Calu3 (cell line): ENCODE measurements around the gene ABCF1. TPM values are rescaled to one million over a fixed set of nuclear protein-coding genes. Genes with fewer than 3 reads are reported as not detected.
"Not testable (repeated sequence)": the region's sequence is repeated elsewhere in the genome, so short reads cannot be mapped to it uniquely, and the experiment has no call there.

Experiments used
- Bru-seq: library from RNA; stranded (reverse); fragments of 400-500 nt; gene quantifications from one replicate; lab custom pipeline; 2021; lab: Mats Ljungman, UMichigan
- BruChase-seq, 2 experiments: library from RNA; stranded (reverse); fragments of 400-500 nt; gene quantifications; one replicate each; lab custom pipeline; 2021; lab: Mats Ljungman, UMichigan
- BruUV-seq: library from RNA; stranded (reverse); fragments of 400-500 nt; replicated peaks from 2 replicates; lab custom pipeline; 2021; lab: Mats Ljungman, UMichigan
- CTCF ChIA-PET: fragments of 300-600 bp; sonication (Branson Sonifier 250); formaldehyde crosslinking; loops from one replicate; lab custom pipeline; 2022; ENCODE audit warnings: antibody characterized with exemption; lab: Charles Lee
- DNase-seq: peaks from one replicate; pipeline ENCODE4 v3.0.0; 2022
- H3K27ac Mint-ChIP-seq: one replicate; pipeline ENCODE4 v1.8.0; 2022; ENCODE audit warnings: mixed read lengths; ENCODE audit not compliant: unreplicated experiment
- H3K27me3 Mint-ChIP-seq: one replicate; pipeline ENCODE4 v1.8.0; 2022; ENCODE audit warnings: mixed read lengths; ENCODE audit not compliant: unreplicated experiment
- H3K36me3 Mint-ChIP-seq: one replicate; pipeline ENCODE4 v1.8.0; 2022; ENCODE audit warnings: mild to moderate bottlenecking, moderate library complexity, mixed read lengths; ENCODE audit not compliant: insufficient read depth, unreplicated experiment
- H3K4me1 Mint-ChIP-seq: one replicate; pipeline ENCODE4 v1.8.0; 2022; ENCODE audit warnings: mild to moderate bottlenecking, low read depth, mixed read lengths; ENCODE audit not compliant: unreplicated experiment
- H3K4me3 Mint-ChIP-seq: one replicate; pipeline ENCODE4 v1.8.0; 2022; ENCODE audit warnings: mild to moderate bottlenecking, low read depth, moderate library complexity, mixed read lengths; ENCODE audit not compliant: unreplicated experiment
- H3K9me3 Mint-ChIP-seq: one replicate; pipeline ENCODE4 v1.8.0; 2022; ENCODE audit warnings: low read depth, mixed read lengths; ENCODE audit not compliant: unreplicated experiment
- CTCF ChIP-seq: fragments of 200-600 bp; IDR thresholded peaks from one replicate; pipeline ENCODE4 v1.8.0; 2022; ENCODE audit warnings: antibody characterized with exemption; ENCODE audit not compliant: unreplicated experiment
- intact Hi-C: fragments of 100-400 bp; cut with micrococcal nuclease; formaldehyde crosslinking; loops from one replicate; pipeline ENCODE4 v1.10.0; 2022; ENCODE audit not compliant: unreplicated experiment
- long read RNA-seq: library from polyadenylated mRNA; stranded (forward); transcript quantifications from one replicate; pipeline ENCODE4 v2.0.0, GENCODE V29; 2022
- total RNA-seq: library from RNA; stranded (reverse); gene quantifications from 2 replicates; pipeline ENCODE4 v1.2.3, GENCODE V29; 2022

ABCF1 gene
- 88.3 and 92.4 TPM in 2 replicates for total RNA-seq
- Bru-seq, nascent RNA, result percentile 91 among the genes with signal in this experiment
- BruChase-seq, experiment 1, labeled RNA remaining after a 6-hour chase, result percentile 97 among the genes with signal in this experiment
- percentile 95 among the genes with signal in this experiment for BruChase-seq, experiment 2, labeled RNA remaining after a 2-hour chase
- long read RNA-seq, transcript ABCF1-201 (25 exons, 3,481 nt), result major isoform, 16 of 75 reads
- long read RNA-seq, partial matches to known transcripts, result 21 of 75 reads
- long read RNA-seq, other reads (novel, unspliced or antisense), result 37 of 75 reads

- DNase-seq, result peak; percentile 100
- Mint-ChIP-seq H3K27ac (peak within 1 kb of the TSS; percentile 69), H3K9me3 (no peaks in the 10 kb centered on the region), H3K4me3 (peak within 1 kb of the TSS; percentile 78), H3K27me3 (peaks cover 9% of the 10 kb centered on the region), H3K4me1 (peaks cover 47% of the 10 kb centered on the region), H3K36me3 (peaks cover 27% of the 10 kb centered on the region)
- intact Hi-C loops, result no loop called here
- TF ChIP-seq CTCF, result no peak
- CTCF ChIA-PET, result interaction anchor here (0.5 to 1.9 kb wide), 6 partner anchors 15 to 516 kb away, joined by 3 to 8 read pairs (median 4); partner anchors contain the start of genes GNL1 and PRR3
- no TSS peak for BruUV-seq
Measured at GRCh38 chr6:30571075-30571761, at the start of gene ABCF1. ABCF1 (plus strand) TSS chr6:30571442; CDS start chr6:30571488, 46 bp downstream.

GRCh38 chr6:30521952-30522351, 49.3 kb upstream of the ABCF1 start:
- intact Hi-C loops, H3K4me3 Mint-ChIP-seq, H3K9me3 Mint-ChIP-seq, H3K27me3 Mint-ChIP-seq, BruUV-seq, DNase-seq, H3K27ac Mint-ChIP-seq: not testable (repeated sequence)
- peaks cover 10% of the 10 kb centered on the region for H3K36me3 Mint-ChIP-seq
- H3K4me1 Mint-ChIP-seq, result peaks cover 25% of the 10 kb centered on the region
- CTCF ChIA-PET, result interaction anchor here (0.8 to 1.0 kb wide), 3 partner anchors 10 to 40 kb away, joined by 3 read pairs; no protein-coding TSS in a partner anchor

GRCh38 chr6:30526444-30526843, 44.8 kb upstream of the ABCF1 start:
- intact Hi-C loops, H3K27ac Mint-ChIP-seq, DNase-seq, H3K36me3 Mint-ChIP-seq, H3K27me3 Mint-ChIP-seq, H3K9me3 Mint-ChIP-seq, BruUV-seq, CTCF ChIA-PET, H3K4me3 Mint-ChIP-seq: not testable (repeated sequence)
- H3K4me1 Mint-ChIP-seq, result peaks cover 21% of the 10 kb centered on the region

- H3K36me3 Mint-ChIP-seq, H3K4me1 Mint-ChIP-seq, H3K9me3 Mint-ChIP-seq, H3K27me3 Mint-ChIP-seq, intact Hi-C loops, H3K4me3 Mint-ChIP-seq, H3K27ac Mint-ChIP-seq, BruUV-seq, DNase-seq: not testable (repeated sequence)
- CTCF ChIA-PET, result interaction anchor here (1.1 kb wide), 1 partner anchor 47 kb away, joined by 3 read pairs; no protein-coding TSS in a partner anchor
Measured at GRCh38 chr6:30529349-30529875, 41.8 kb upstream of the ABCF1 start.

GRCh38 chr6:30530014-30530413, 41.2 kb upstream of the ABCF1 start:
- intact Hi-C loops, result no loop called here
- CTCF ChIA-PET, result interaction anchor here (1.1 kb wide), 1 partner anchor 48 kb away, joined by 3 read pairs; no protein-coding TSS in a partner anchor
- no peaks in the 10 kb centered on the region for H3K9me3 Mint-ChIP-seq
- H3K36me3 Mint-ChIP-seq, result peaks cover 8% of the 10 kb centered on the region
- H3K27me3 Mint-ChIP-seq, result no peaks in the 10 kb centered on the region
- no peak for TF ChIP-seq CTCF
- peaks cover 9% of the 10 kb centered on the region for H3K4me1 Mint-ChIP-seq
- DNase-seq, result no peak
- H3K27ac Mint-ChIP-seq, result no peak overlapping the region
- BruUV-seq, result no TSS peak
- H3K4me3 Mint-ChIP-seq, result no peak overlapping the region
